Ishikawa (cell line): ENCODE measurements around the gene MESD.

Experiments
- CEBPB ChIP-seq: IDR thresholded peaks from 2 replicates; pipeline ENCODE4 v1.6.1; 2012
- CREB1 ChIP-seq: IDR thresholded peaks from 2 replicates; pipeline ENCODE4 v1.6.1; 2012; ENCODE audit warnings: low read depth
- EGR1 ChIP-seq: IDR thresholded peaks from 2 replicates; pipeline ENCODE4 v1.6.1; 2012
- EP300 ChIP-seq: IDR thresholded peaks from 2 replicates; pipeline ENCODE4 v1.6.1; 2012; ENCODE audit warnings: borderline replicate concordance
- FOXM1 ChIP-seq: IDR thresholded peaks from 2 replicates; pipeline ENCODE4 v1.6.1; 2012; ENCODE audit warnings: low read depth, borderline replicate concordance
- MAX ChIP-seq: IDR thresholded peaks from 2 replicates; pipeline ENCODE4 v1.6.1; 2012
- NFIC ChIP-seq: IDR thresholded peaks from 2 replicates; pipeline ENCODE4 v1.6.1; 2012
- RAD21 ChIP-seq: IDR thresholded peaks from 2 replicates; pipeline ENCODE4 v1.6.1; 2012; ENCODE audit warnings: low read depth
- REST ChIP-seq: IDR thresholded peaks from 2 replicates; pipeline ENCODE4 v1.6.1; 2012; ENCODE audit warnings: low read depth, mild to moderate bottlenecking
- TAF1 ChIP-seq: IDR thresholded peaks from 2 replicates; pipeline ENCODE4 v1.6.1; 2012; ENCODE audit warnings: low read depth, mild to moderate bottlenecking
- TCF12 ChIP-seq: IDR thresholded peaks from 2 replicates; pipeline ENCODE4 v1.6.1; 2012; ENCODE audit warnings: low read depth
- TEAD4 ChIP-seq: IDR thresholded peaks from 2 replicates; pipeline ENCODE4 v1.6.1; 2012
- USF1 ChIP-seq: IDR thresholded peaks from 2 replicates; pipeline ENCODE4 v1.6.1; 2012
- ZBTB7A ChIP-seq: IDR thresholded peaks from 2 replicates; pipeline ENCODE4 v1.6.1; 2012; ENCODE audit warnings: low read depth

The MESD gene

GRCh38 chr15:81016489-81017068 is 27.0 kb upstream of the MESD start:
- TF ChIP-seq USF1 (no peak), NFIC (no peak), CREB1 (no peak)

- TF ChIP-seq REST (no peak), TEAD4 (no peak), ZBTB7A (no peak), EGR1 (no peak), FOXM1 (no peak), RAD21 (no peak), USF1 (no peak), EP300 (no peak)
Measured at GRCh38 chr15:81015621-81016488, 26.2 kb upstream of the MESD start.

- TF ChIP-seq FOXM1, result no peak
- TF ChIP-seq CEBPB, result no peak
- no peak for TF ChIP-seq EP300
- no peak for TF ChIP-seq ZBTB7A
- TF ChIP-seq NFIC, result no peak
- TF ChIP-seq TEAD4, result no peak
- no peak for TF ChIP-seq MAX
- TF ChIP-seq USF1, result no peak
- no peak for TF ChIP-seq TCF12
- TF ChIP-seq EGR1, result no peak
- TF ChIP-seq TAF1, result no peak
- TF ChIP-seq REST, result no peak
- TF ChIP-seq CREB1, result no peak
Measured at GRCh38 chr15:81014446-81015093, 25.0 kb upstream of the MESD start.

GRCh38 chr15:81013396-81013929 is 23.8 kb upstream of the MESD start:
- TF ChIP-seq REST (no peak), ZBTB7A (no peak), NFIC (no peak), CEBPB (no peak), MAX (no peak)
